ENCODE results near the gene MAPKAPK3.

GRCh38 chr3:50674349-50675178 lies 57.6 kb downstream of the MAPKAPK3 start, which contains the start of gene DOCK3:
- TF ChIP-seq GATA1 (IDR thresholded peaks at IDR 0.05; ENCODE audit: low read depth, low read length) (no peak), POLR2A (IDR thresholded peaks at IDR 0.05; ENCODE audit: low read length) (no peak)
